Mucosa of stomach (tissue), 1 donor: ENCODE data around the gene BMP7.

Experiments used
- H3K27me3 ChIP-seq: one replicate; pipeline ENCODE4 v1.7.0; 2013; ENCODE audit warnings: mild to moderate bottlenecking, low read length; ENCODE audit not compliant: control insufficient read depth, insufficient read depth
- H3K36me3 ChIP-seq: one replicate; pipeline ENCODE4 v1.7.0; 2013; ENCODE audit warnings: low read length; ENCODE audit not compliant: control insufficient read depth, insufficient read depth
- H3K4me1 ChIP-seq: one replicate; pipeline ENCODE4 v1.7.0; 2013; ENCODE audit warnings: mild to moderate bottlenecking, low read length; ENCODE audit not compliant: control insufficient read depth, insufficient read depth
- H3K4me3 ChIP-seq: one replicate; pipeline ENCODE4 v1.7.0; 2013; ENCODE audit warnings: low read length
- H3K9ac ChIP-seq: one replicate; pipeline ENCODE4 v1.7.0; 2013; ENCODE audit warnings: mild to moderate bottlenecking, low read length, moderate library complexity
- H3K9me3 ChIP-seq: one replicate; pipeline ENCODE4 v1.7.0; 2013; ENCODE audit warnings: mild to moderate bottlenecking, low read length, moderate library complexity; ENCODE audit not compliant: control insufficient read depth
- donor health status: Pancreatic carcinoma.

The BMP7 gene

DNA sequence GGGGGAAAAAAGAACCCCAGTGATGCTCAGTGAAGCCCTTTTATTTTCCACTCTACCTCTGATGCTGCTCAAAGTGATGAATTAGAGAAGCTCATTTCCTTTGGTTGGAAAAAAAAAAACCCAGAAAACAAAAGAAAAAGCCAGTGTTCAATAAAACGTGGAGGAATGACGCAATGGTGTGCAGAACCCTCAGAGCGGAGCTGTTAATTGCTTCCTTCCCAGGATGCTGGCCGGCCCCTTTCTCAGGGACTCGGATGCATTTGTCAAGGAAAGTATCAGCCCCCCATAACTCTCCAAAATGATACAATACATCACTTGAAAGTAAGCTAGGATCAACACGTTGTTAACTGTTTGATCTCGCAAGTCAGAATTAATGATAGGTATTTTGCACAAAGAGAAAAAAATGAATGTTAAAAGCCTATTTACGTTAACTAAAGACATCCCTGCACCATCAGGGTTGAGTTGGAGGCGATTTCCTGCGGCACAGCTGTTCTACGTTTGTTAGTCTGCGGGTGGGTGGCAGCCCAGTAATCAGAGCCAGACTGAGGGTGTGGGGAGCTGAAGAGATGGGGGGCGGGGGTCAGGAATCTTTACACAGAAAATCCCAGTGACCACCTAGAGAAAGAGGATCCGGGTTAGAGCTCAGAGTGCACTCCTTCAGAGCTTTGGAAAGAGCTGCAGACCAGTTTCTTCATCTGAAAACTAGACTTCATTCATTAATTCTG is 132.4 kb downstream of the BMP7 start:
- Histone ChIP-seq H3K9me3 (no peaks in the 10 kb centered on the region), H3K9ac (no peak overlapping the region), H3K4me1 (no peaks in the 10 kb centered on the region), H3K36me3 (no peaks in the 10 kb centered on the region), H3K27me3 (no peaks in the 10 kb centered on the region), H3K4me3 (no peak overlapping the region)

DNA sequence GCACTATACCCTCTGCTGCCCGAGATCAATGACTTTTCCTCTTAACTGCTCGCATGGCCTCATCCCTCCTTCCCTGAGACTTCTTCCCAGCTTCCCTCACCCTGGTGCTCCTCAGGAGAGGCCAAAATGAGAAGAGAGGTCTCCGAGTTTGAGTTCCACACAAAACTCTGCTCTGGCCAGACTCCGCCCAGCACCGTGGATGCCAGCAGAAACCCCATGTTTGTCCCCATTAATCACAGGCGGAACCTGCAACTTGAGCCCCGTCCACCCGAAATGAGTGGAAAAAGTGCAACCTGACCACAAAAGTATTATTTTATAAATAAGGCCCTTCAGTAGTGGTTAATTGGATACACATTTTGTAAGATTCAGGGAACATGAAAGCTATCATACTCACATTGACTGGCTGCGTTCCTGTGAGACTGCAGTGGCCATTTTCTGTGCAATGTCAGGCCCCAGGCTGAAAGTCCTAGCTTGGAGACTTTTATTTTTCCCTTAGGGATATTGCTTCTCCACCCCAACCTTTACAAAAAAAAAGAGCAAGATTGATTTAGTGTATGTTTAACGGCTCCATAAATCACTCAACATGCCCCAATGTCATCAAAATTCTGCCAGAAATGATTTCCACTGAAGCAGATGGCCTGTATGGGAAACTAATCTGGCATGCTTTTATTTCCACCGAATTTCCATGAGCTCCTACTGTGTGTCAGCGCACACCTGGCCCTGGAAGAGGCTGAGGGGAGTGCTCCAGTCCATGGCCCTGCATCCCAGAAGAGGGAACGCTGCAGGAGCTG is 134.6 kb downstream of the BMP7 start:
- no peak overlapping the region for H3K9ac ChIP-seq
- H3K36me3 ChIP-seq, result no peaks in the 10 kb centered on the region
- H3K27me3 ChIP-seq, result no peaks in the 10 kb centered on the region
- no peaks in the 10 kb centered on the region for H3K9me3 ChIP-seq
- H3K4me3 ChIP-seq, result no peak overlapping the region
- H3K4me1 ChIP-seq, result no peaks in the 10 kb centered on the region

DNA sequence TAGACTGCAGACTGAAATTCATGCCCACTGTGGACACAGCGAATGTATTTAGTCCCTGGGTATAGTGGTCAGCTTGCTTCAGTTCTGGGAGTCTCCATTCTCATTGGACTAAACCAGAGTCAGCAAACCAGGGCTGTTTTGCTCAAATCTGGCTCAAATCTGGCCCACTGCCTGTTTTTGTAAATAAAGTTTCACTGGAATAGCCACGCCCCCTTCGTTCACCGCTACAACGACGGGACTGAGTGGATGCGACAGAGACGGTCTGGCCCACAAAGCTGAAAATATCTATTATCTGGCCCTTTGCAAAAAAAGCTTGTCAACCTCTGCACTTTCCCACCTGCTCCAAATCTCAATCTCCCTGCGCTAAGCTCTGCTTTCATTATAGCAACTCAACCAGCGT is 135.4 kb downstream of the BMP7 start:
- no peaks in the 10 kb centered on the region for H3K27me3 ChIP-seq
- no peaks in the 10 kb centered on the region for H3K36me3 ChIP-seq
- H3K9me3 ChIP-seq, result no peaks in the 10 kb centered on the region
- no peak overlapping the region for H3K4me3 ChIP-seq
- H3K4me1 ChIP-seq, result no peaks in the 10 kb centered on the region
- H3K9ac ChIP-seq, result no peak overlapping the region

DNA sequence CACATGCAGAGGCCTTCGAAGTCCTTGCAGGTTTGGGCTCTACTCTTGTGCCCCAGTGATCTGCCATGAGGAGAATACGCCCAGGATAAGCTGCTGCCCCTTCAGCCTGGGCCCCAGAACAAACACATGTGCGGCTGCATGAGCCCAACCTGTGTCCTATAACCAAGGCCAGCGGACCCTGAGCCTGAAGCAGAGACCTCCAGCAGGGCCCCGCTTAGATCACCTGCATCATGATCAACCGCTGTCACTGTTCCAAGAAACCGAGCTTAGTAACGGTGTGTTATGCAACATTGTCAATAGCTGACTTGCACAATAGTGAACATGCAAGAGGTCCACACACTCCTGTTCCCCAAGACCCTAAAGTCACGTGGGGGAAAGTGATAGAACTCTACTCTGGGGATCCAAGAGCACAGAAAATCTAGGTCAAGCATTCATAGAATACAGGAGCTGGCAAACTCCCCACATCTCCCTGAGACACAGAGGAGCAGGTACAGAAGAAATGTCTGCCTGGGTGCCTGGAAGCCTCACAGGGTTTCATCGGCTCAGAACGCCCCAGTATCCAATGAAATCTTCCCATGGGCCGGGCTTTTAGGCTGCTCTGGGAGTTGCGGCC is 136.2 kb downstream of the BMP7 start:
- peaks cover 3% of the 10 kb centered on the region for H3K27me3 ChIP-seq
- no peaks in the 10 kb centered on the region for H3K9me3 ChIP-seq
- no peaks in the 10 kb centered on the region for H3K4me1 ChIP-seq
- no peak overlapping the region for H3K9ac ChIP-seq
- no peaks in the 10 kb centered on the region for H3K36me3 ChIP-seq
- no peak overlapping the region for H3K4me3 ChIP-seq

DNA sequence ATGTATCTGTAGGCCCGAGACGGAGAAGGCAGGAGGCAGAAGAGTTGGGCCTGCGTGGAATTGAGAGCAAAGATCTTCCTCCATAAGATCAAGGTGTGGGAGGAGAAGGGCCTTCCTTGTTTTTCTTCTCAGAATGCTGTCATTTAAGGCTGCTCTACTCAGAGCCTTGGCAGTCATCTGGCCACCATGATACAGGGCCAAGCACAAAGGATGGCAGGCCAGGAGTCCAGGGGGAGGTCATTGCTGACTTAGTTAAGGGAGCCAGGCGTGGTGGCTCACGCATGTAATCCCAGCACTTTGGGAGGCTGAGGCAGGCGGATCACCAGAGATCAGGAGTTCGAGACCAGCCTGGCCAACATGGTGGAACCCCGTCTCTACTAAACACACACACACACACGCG is 137.1 kb downstream of the BMP7 start:
- H3K9ac ChIP-seq, result no peak overlapping the region
- H3K27me3 ChIP-seq, result peaks cover 3% of the 10 kb centered on the region
- H3K36me3 ChIP-seq, result no peaks in the 10 kb centered on the region

DNA sequence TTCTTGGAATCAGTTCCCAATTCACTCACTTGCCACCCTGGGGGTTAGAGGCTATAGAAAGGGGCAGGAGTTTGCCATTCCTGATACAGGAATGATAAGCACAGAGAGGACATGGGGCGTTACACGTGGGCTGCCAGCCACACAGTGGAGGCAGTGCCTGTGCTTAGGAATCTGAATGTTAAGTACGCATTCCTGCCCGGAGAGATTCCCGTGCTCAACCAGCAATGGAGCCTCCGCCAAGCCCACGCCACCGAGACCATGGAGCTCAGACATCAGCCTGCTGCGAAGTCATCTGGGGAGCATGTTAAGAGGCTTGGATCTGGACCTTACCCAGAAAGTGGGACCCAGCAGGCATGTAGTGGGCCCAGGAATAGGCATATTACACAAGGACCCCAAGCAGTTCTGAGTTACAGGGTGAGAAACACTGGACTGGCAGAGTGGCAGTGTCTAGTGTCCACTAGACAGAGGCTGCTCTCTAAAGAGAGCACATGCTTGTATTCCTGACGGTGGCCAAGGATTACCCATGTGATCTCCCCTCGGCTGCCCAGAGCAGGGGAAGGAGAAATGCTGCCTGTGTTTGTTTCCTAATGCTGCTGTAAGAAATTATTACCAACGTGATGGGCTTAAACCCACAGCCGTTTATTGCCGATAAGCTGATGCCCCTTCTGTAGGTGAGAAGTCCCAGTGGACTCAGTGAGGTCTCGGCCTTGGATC is 138.2 kb downstream of the BMP7 start:
- Histone ChIP-seq H3K27me3 (peaks cover 3% of the 10 kb centered on the region), H3K9ac (no peak overlapping the region), H3K4me1 (no peaks in the 10 kb centered on the region), H3K36me3 (no peaks in the 10 kb centered on the region), H3K4me3 (no peak overlapping the region), H3K9me3 (no peaks in the 10 kb centered on the region)

More for the DNA sequence above, 137.1 kb downstream of the BMP7 start:
- Histone ChIP-seq H3K9me3 (no peaks in the 10 kb centered on the region), H3K4me1 (no peaks in the 10 kb centered on the region), H3K4me3 (no peak overlapping the region)

DNA sequence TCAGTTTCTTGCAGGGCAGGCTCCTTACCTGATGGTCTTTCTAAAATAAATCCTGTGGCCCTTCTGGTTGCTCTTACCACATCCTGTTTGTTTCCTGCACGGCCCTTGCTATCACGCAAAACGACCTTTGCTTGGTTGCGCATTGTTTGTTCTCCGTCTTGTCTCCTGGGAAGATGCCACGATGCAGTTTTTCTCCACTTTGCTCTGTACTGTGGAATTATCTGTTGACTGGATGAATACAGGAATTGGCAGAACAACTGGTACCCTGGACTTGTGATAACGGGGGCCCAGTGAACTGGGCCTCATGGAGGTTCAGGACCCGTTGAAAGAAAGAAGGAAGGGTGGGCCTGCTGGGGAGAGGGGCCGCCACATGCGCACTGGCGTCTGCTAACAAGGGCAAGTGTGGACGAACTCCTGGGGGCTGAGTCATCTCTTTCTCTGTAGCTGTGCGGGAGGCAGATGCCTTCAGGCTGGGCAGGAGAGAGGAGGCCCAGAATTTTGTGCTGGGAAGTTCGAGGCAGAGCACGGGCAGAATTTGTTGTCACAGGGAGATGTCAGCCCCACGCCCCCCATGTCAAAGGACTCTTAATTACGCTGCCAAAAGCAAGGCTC is 139.9 kb downstream of the BMP7 start:
- H3K9ac ChIP-seq, result no peak overlapping the region
- H3K36me3 ChIP-seq, result no peaks in the 10 kb centered on the region
- no peak overlapping the region for H3K4me3 ChIP-seq
- no peaks in the 10 kb centered on the region for H3K4me1 ChIP-seq
- peaks cover 3% of the 10 kb centered on the region for H3K27me3 ChIP-seq
- H3K9me3 ChIP-seq, result no peaks in the 10 kb centered on the region

DNA sequence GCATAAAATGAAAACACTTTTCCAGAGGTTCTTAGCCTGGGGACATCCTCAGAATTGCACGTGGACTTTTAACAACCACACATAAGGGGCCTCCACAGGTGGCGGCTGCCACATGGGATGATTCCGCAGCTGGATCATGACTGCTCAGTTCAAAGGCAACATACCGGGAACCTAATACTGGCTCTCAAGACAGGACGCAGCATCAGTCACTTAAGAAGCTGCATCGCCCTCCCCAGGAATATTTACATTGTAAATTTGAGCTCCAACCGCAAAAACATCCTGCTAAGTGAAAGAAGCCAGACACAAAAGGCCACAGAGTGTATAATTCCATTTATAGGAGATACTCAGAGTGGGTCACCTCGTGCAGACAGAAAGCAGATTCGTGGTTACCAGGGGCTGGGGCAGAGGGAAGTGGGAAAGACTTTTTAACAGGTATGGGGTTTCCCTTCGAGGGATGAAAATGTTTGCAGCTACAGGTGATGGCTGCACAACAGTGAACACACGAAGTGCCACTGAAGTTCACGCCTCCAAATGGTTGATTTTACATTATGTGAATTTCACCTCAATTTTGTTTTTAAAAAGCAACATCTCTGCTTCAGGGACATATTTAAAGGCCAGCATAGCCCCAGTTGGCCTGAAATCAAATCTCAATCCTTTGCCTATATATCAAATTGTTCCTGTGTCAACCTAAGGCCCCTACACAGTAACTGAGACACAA is 141.5 kb downstream of the BMP7 start:
- Histone ChIP-seq H3K36me3 (no peaks in the 10 kb centered on the region), H3K9ac (no peak overlapping the region), H3K4me1 (no peaks in the 10 kb centered on the region), H3K27me3 (peaks cover 3% of the 10 kb centered on the region), H3K4me3 (no peak overlapping the region), H3K9me3 (no peaks in the 10 kb centered on the region)

DNA sequence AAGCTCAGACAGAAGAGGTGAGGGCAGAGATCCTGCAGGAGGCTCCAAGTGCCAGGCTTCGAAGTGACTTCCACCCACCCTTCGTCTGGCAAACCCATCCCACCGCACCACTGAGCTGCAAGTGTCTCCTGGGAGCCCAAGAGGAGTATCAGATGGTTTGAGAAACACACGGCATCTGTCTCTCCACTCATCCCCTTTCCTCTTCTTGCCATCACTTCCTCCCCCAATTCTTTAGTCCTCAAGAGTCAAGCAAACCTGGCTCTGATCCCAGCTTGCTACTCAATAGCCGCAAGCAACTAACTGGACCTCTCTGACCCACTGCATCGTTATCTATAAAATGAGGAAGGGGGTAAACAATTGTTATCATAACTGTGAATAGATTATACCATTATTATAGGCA is 142.1 kb downstream of the BMP7 start:
- Histone ChIP-seq H3K9me3 (no peaks in the 10 kb centered on the region), H3K9ac (no peak overlapping the region), H3K27me3 (peaks cover 3% of the 10 kb centered on the region), H3K36me3 (no peaks in the 10 kb centered on the region), H3K4me1 (no peaks in the 10 kb centered on the region), H3K4me3 (no peak overlapping the region)

DNA sequence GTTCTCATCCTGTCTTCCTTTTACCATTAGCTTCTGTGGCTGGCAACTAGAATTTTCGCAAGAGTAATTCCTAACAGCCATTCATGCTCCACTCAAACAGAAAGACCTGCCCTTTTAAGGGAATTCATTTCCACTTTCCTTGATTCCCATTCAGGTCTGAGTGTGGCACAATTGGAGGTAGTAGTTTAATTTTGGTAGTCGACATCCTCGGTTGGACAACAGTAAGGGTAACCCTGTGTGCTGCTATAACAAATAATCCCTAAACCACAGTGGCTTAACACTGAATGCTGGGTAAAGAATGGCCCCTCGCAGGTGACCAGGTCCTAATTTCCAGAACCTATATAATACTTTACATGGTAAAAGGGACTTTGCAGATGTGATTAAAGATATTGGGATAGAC is 142.9 kb downstream of the BMP7 start:
- H3K4me3 ChIP-seq, result no peak overlapping the region
- no peak overlapping the region for H3K9ac ChIP-seq
- H3K36me3 ChIP-seq, result no peaks in the 10 kb centered on the region
- H3K4me1 ChIP-seq, result no peaks in the 10 kb centered on the region
- H3K27me3 ChIP-seq, result peaks cover 3% of the 10 kb centered on the region
- H3K9me3 ChIP-seq, result no peaks in the 10 kb centered on the region
